ENCODE data around the gene TRIM74. TPM values are rescaled to one million over a fixed set of nuclear protein-coding genes. Genes with fewer than 3 reads are reported as not detected.

TRIM74 gene
- total and polyA plus RNA-seq, 9 of the 15 experiments (the other 6 are each of a cell fraction or from before 2014, with no cell fraction given): not detected

DNA sequence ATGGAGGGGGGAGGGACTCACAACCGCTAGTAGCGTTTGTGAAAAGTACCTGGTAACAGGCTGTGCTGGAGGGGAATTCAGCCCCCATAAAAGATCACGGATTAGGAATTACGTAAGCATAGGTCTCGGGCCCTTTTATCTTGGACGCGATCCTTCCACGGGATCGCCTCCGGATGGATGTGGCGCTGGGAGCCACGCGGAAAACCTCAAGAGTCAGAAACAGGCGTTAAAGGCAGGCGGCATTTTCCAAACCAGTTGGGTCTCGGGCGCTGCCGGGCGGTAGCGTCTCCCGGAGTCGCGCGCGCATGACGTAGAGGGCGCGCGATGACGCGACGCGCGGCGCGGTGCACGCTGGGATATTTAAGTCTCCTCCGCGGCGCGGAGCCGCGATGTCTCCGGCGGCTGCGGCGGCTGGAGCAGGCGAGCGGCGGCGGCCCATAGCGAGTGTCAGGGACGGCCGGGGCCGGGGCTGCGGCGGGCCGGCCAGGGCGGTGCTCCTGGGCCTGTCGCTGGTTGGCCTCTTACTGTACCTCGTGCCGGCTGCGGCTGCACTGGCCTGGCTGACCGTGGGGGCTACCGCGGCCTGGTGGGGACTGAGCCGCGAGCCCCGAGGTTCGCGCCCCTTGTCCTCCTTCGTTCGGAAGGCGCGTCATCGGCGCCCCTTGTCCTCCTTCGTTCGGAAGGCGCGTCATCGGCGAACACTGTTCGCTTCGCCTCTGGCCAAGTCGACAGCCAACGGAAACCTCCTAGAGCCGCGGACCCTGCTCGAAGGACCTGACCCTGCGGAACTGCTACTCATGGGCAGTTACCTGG lies 44.3 kb downstream of the TRIM74 start, which contains the start of gene POM121 (continued):
- TF ChIP-seq FOXK2 (conservative IDR thresholded peaks at IDR 0.05 in 1 of 2, IDR thresholded peaks at IDR 0.05 in 1 of 2; ENCODE audit: low read depth in 2 of 2) (peak; percentile 51 to 73), CTBP1 (IDR thresholded peaks at IDR 0.05; ENCODE audit: borderline replicate concordance) (peak; percentile 73; the same call in 1 of the 2 replicates), KAT2B (IDR thresholded peaks at IDR 0.05; ENCODE audit: low read depth, low read length) (no peak), RAD51 (IDR thresholded peaks at IDR 0.05; ENCODE audit: borderline replicate concordance, low read depth) (no peak), SMAD3 (CRISPR knock-in tag; conservative IDR thresholded peaks at IDR 0.05) (peak; percentile 69; the same call in 1 of the 2 replicates), XRCC3 (IDR thresholded peaks at IDR 0.05) (no peak), DPF2 (IDR thresholded peaks at IDR 0.05) (peak; percentile 3; the same call in 1 of the 2 replicates), ZNF197 (CRISPR knock-in tag; IDR thresholded peaks at IDR 0.05; ENCODE audit: low read depth) (peak; percentile 49; the same call in 1 of the 2 replicates), TAF1 (IDR thresholded peaks at IDR 0.05; ENCODE audit: control insufficient read depth, extremely low read depth, insufficient read depth, low read length, severe bottlenecking) (peak; percentile 87), ZNF583 (CRISPR knock-in tag; IDR thresholded peaks at IDR 0.05) (peak; percentile 20; the same call in 1 of the 2 replicates), ZFP1 (CRISPR knock-in tag; IDR thresholded peaks at IDR 0.05) (no peak), ZNF695 (CRISPR knock-in tag; IDR thresholded peaks at IDR 0.05) (peak; percentile 51), NCOA1 (IDR thresholded peaks at IDR 0.05; ENCODE audit: low read depth) (0 out of 2 replicates have a peak, but pooled peaks have one; percentile 11), CHD1 (IDR thresholded peaks at IDR 0.05; ENCODE audit: low read length) (no peak)
- TF ChIP-seq, protein P1, sequence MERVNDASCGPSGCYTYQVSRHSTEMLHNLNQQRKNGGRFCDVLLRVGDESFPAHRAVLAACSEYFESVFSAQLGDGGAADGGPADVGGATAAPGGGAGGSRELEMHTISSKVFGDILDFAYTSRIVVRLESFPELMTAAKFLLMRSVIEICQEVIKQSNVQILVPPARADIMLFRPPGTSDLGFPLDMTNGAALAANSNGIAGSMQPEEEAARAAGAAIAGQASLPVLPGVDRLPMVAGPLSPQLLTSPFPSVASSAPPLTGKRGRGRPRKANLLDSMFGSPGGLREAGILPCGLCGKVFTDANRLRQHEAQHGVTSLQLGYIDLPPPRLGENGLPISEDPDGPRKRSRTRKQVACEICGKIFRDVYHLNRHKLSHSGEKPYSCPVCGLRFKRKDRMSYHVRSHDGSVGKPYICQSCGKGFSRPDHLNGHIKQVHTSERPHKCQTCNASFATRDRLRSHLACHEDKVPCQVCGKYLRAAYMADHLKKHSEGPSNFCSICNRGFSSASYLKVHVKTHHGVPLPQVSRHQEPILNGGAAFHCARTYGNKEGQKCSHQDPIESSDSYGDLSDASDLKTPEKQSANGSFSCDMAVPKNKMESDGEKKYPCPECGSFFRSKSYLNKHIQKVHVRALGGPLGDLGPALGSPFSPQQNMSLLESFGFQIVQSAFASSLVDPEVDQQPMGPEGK (CRISPR knock-in tag; IDR thresholded peaks at IDR 0.05; ENCODE audit: borderline replicate concordance): no peak
- TF ChIP-seq, protein P2, sequence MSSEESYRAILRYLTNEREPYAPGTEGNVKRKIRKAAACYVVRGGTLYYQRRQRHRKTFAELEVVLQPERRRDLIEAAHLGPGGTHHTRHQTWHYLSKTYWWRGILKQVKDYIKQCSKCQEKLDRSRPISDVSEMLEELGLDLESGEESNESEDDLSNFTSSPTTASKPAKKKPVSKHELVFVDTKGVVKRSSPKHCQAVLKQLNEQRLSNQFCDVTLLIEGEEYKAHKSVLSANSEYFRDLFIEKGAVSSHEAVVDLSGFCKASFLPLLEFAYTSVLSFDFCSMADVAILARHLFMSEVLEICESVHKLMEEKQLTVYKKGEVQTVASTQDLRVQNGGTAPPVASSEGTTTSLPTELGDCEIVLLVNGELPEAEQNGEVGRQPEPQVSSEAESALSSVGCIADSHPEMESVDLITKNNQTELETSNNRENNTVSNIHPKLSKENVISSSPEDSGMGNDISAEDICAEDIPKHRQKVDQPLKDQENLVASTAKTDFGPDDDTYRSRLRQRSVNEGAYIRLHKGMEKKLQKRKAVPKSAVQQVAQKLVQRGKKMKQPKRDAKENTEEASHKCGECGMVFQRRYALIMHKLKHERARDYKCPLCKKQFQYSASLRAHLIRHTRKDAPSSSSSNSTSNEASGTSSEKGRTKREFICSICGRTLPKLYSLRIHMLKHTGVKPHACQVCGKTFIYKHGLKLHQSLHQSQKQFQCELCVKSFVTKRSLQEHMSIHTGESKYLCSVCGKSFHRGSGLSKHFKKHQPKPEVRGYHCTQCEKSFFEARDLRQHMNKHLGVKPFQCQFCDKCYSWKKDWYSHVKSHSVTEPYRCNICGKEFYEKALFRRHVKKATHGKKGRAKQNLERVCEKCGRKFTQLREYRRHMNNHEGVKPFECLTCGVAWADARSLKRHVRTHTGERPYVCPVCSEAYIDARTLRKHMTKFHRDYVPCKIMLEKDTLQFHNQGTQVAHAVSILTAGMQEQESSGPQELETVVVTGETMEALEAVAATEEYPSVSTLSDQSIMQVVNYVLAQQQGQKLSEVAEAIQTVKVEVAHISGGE (CRISPR knock-in tag; IDR thresholded peaks at IDR 0.05): peak in 1 of 3 experiments; percentile 61; a peak in 1 of 6 replicates
- TF ChIP-seq, protein P3, sequence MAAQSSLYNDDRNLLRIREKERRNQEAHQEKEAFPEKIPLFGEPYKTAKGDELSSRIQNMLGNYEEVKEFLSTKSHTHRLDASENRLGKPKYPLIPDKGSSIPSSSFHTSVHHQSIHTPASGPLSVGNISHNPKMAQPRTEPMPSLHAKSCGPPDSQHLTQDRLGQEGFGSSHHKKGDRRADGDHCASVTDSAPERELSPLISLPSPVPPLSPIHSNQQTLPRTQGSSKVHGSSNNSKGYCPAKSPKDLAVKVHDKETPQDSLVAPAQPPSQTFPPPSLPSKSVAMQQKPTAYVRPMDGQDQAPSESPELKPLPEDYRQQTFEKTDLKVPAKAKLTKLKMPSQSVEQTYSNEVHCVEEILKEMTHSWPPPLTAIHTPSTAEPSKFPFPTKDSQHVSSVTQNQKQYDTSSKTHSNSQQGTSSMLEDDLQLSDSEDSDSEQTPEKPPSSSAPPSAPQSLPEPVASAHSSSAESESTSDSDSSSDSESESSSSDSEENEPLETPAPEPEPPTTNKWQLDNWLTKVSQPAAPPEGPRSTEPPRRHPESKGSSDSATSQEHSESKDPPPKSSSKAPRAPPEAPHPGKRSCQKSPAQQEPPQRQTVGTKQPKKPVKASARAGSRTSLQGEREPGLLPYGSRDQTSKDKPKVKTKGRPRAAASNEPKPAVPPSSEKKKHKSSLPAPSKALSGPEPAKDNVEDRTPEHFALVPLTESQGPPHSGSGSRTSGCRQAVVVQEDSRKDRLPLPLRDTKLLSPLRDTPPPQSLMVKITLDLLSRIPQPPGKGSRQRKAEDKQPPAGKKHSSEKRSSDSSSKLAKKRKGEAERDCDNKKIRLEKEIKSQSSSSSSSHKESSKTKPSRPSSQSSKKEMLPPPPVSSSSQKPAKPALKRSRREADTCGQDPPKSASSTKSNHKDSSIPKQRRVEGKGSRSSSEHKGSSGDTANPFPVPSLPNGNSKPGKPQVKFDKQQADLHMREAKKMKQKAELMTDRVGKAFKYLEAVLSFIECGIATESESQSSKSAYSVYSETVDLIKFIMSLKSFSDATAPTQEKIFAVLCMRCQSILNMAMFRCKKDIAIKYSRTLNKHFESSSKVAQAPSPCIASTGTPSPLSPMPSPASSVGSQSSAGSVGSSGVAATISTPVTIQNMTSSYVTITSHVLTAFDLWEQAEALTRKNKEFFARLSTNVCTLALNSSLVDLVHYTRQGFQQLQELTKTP (IDR thresholded peaks at IDR 0.05; ENCODE audit: low read depth in 1 of 2, partially characterized antibody in 2 of 2): peak in 1 of 2 experiments; percentile 60

Data from K562 (cell line).